HG02588 (cell line): Measurements from ENCODE around the gene UHMK1.

ENCODE experiments used
- ATAC-seq: cut with Tn5 transposase; IDR thresholded peaks from one replicate; pipeline ENCODE4 v1.9.1; 2021; ENCODE audit warnings: mild to moderate bottlenecking, moderate library complexity; ENCODE audit not compliant: unreplicated experiment

Gene UHMK1

GRCh38 chr1:162527314-162527713 is 29.7 kb downstream of the UHMK1 start:
- no peak for ATAC-seq

DNA sequence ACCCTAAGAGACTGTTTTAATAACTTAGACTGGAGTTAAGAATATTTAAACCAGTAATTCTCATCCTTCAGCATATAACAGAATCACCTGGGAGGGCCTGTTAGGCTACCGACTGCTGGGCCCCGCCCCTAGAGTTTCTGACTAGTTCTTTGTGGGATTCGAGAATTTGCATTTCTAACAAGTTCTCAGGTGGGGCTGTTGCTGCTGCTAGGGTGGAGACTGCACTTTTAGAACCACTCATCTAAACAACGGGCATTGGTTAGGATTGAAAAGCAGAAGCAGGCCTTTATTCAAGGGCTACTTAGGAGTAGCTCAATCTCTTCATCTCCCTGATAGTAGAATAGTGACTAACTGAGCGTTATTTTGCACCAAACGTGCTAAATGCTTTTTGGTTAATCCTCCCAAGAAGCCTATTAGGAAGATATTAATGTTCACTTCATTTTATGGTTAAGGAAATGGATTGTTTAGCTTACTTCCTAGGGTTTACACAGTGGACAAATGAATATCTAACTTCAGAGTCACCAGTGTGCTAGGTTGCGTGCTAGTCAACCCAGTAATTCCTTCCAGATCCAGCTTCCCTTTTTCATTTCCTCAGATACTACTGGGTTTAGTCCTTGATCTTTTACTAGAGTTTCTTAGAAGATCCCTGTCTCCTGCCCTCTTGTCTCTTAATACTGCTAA is 32.8 kb downstream of the UHMK1 start:
- ATAC-seq: peak; percentile 96

DNA sequence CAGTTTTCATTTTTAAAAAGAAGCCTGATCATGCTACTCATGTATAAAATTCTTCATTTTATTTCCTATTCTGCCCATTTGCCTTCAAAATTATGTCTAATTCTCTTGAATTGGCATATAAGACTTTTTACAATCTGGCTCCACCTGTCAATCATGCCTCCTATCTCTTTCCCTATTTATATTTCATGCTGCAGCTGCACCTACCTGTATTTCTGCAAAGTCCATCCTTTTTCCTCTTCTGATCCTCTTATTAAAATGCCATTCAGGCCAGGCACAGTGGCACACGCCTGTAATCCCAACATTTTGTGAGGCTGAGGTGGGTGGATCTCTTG is 33.3 kb downstream of the UHMK1 start:
- ATAC-seq: no peak

GRCh38 chr1:162535501-162535900 is 37.9 kb downstream of the UHMK1 start:
- ATAC-seq: no peak

DNA sequence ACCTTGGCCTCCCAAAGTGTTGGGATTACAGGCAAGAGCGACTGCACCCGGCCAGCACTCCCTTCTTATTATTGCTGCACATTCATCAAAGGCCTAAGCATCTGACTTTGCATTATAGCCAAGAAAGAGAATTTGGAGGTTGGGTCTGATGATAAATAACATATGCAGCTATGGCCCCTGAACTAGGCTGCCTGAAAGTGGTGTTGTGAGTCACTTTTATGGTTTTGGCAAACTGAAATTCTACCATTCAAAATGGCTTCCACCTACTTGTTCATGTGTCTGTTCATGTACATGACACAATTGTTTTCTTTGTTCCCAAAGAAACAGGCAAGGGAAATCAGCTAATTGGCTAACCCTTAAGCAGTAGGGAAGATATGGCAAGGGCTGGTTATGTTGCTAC is 38.9 kb downstream of the UHMK1 start:
- ATAC-seq: no peak

DNA sequence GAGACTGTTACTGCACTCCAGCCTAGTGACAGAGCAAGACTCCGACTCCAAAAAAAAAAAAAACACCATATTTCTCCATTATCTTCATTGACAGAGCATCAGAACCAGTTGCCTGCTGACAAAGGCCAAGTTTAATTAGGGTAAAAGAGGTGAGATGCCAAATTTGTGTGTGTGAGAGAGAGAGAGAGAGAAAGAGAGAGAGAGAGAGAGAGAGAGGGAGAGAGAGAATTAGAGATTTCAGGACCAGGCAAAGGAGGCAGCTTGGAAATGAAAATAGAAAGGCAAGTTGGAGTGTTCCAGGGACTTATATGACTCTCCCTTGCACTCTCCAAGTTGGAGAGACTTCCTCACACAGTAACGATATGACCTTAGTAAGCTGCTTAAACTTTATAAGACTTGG is 39.6 kb downstream of the UHMK1 start:
- no peak for ATAC-seq

DNA sequence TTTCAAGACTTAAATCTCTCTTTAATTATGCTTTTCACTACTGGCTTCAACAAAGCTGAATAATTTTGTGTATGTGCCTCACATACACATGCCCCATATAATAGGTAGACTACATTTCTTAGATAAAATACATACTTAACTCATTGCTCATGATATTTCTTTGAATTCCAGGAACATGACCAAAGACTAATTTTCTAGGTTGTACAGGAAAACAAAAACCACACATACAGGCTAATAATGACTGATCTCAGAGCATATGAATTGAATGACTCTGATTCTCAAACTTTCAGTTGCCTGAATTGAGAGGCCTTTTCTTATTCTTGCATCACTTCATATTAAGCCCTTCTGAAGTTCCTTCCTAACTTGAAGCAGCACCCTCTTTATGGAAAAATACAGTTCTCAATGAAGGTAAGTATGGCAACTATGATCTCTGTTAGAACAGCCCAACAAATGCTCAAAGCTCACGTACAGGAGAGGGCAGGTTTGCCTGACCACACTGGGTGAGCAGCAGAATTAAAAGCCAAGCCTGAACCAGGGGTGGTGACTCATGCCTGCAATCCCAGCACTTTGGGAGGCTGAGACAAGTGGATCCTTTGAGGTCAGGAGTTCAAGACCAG is 41.3 kb downstream of the UHMK1 start:
- ATAC-seq: no peak

- no peak for ATAC-seq
Measured at GRCh38 chr1:162541619-162542141, 44.1 kb downstream of the UHMK1 start.

GRCh38 chr1:162543228-162543627 is 45.6 kb downstream of the UHMK1 start:
- ATAC-seq: no peak

DNA sequence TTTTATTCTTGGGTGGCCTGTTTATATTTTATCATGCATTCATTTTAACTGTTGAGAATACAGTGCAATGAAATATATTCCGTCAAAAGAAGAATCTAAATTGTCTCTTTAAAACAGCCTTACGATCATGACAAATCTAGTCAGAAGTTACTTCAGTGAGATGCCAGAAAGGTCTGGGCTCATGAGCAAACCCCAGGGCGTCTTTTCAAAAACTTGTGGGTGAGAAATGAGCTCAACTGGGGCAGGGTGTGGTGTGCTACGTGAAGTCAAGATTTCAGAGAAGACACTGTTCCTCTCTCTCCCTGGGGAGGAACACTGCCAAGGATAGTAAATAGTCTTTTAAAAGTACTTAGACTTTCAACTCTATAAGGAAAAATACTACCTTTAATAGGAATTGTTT is 50.6 kb downstream of the UHMK1 start:
- no peak for ATAC-seq

GRCh38 chr1:162549001-162549400 is 51.4 kb downstream of the UHMK1 start:
- ATAC-seq: no peak

- no peak for ATAC-seq
Measured at GRCh38 chr1:162550925-162551324, 53.3 kb downstream of the UHMK1 start.

- no peak for ATAC-seq
Measured at GRCh38 chr1:162551969-162552683, 54.5 kb downstream of the UHMK1 start.

- no peak for ATAC-seq
Measured at GRCh38 chr1:162552684-162553252, 55.1 kb downstream of the UHMK1 start.

GRCh38 chr1:162554258-162554657 is 56.6 kb downstream of the UHMK1 start:
- no peak for ATAC-seq

- ATAC-seq: no peak
Measured at GRCh38 chr1:162557536-162557935, 59.9 kb downstream of the UHMK1 start.

DNA sequence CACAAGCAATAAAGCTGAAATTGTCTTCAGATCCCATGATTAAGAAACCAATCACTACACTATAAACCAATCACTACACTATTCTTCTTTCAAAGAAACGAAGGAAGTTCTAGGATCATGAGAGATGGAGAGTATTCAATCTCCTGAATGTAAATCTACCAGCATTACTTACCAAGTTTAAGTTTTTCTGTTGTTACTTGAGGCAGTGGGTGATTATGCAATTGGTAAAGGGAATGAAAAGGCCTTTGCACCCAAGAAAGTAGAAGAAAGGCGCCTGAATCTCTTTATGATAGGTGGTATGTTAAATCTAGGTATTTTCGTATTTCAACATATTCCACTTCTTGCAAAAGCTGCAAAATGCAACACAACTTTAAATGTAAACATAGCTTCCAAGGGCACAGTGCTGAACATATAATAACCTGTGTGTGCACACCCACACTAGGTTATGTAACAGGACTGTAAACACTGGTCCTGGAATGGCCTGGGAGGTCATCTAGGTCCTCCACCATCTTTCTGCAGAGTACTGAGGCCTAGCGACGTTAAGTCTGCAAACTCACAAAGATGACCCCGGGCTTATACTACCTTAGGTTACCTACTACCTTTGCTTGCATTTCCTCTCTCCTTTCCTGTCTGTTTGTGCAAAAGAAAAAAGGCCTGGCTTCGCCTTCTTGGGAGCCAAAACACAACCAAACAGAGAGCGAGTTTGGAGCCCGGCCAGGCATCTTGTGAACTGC is 62.9 kb downstream of the UHMK1 start:
- no peak for ATAC-seq

DNA sequence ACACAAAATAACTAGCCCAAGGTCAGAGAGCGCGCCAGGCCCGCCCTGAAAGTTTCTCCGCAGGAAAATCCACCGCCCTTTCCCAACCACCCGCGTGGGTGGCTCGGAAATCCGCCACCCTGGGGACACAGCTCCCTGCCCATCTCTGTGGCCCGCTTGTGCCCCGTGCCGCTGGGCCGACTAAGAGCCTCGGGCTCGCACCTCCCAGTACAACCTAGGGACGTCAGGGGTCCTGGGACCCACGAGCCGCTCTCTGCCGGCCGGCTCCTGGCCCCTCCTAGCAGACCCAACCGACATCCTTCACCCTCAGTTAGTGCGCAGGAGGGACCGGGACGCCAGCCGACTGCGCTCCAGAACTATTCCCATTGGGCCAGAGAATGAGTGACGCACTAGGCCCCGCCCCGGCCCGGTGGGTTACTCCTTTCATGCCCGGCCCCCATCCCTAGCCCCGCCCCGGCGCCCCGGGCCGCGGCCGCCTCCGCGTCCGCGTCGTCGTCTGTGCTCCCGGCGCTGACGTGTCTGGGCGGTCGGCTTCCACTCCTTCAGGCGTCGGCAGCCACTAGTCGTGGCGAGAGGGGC is 63.5 kb downstream of the UHMK1 start:
- peak; percentile 95 for ATAC-seq

DNA sequence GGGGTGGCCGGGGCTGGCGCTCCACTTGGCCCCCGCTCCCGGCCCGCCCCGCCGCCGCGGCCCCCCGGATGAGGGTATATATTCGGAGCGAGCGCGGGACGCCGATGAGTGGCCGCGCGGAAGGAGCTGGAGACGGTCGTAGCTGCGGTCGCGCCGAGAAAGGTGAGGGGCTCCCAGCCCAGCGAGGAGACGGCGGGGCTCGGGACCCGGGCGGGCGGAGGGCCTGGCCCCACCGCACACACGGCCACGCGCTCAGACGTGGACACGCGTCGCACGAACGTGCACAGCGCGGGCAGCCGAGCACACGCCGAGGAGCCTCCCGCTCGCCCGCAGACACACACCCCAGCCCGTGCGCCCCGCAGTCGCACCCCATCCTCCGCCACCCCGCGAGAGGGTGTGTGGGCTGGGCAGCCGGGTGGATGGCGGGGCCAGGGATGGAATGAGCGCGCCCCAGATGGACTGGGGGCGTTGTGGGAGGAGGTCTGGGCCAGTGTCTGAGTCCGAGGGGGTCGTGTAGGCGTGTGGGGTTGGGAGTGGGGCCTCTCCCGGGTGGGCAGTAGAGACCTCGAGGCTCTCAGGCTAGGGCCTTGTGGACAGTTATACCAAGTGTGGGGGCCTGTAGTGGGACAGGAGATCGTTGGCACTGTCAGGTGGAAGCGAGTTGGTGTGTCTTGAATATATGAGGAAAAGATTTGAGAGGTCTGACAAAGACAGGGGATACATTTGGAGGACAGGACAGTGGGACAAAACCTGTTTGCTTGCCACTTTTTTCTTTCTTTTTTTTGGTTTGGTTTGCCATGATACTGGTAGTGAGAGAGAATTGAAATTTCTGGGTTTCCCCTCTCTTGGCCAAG is 64.2 kb downstream of the UHMK1 start, which contains the start of gene UAP1:
Gene UAP1, plus strand, starts transcription at position 107 of the 854 bp plus-strand sequence. CDS start 4,347 bp downstream, outside the sequence.
- peak; percentile 37 for ATAC-seq

- no peak for ATAC-seq
Measured at GRCh38 chr1:162562470-162562828, 64.8 kb downstream of the UHMK1 start.
